Left lung (tissue), 10 donors: ENCODE measurements around the gene CCDC157. TPM values are rescaled to one million over a fixed set of nuclear protein-coding genes. Genes with fewer than 3 reads are reported as not detected.

ENCODE experiments used
- ATAC-seq: fragments of 200-7000 bp; cut with Tn5 transposase; one replicate; pipeline ENCODE4 v1.9.1; 2020; ENCODE audit warnings: moderate library complexity
- DNase-seq, 4 donors: peaks; one replicate each; pipeline ENCODE4 v3.0.0-alpha.2; 2013 to 2020
- H3K27ac ChIP-seq, 2 donors: fragments of 200-600 bp; sonication (generic) in 1 of 2; one replicate each; pipeline versions ENCODE4 v1.5.0 to v1.8.0; 2020 to 2021
- H3K27me3 ChIP-seq, 2 donors: fragments of 200-600 bp; sonication (generic) in 1 of 2; one replicate each; pipeline versions ENCODE4 v1.5.0 to v1.8.0; 2020 to 2021
- H3K36me3 ChIP-seq, 2 donors: fragments of 200-600 bp; sonication (generic) in 1 of 2; one replicate each; pipeline versions ENCODE4 v1.5.0 to v1.8.0; 2020 to 2021
- H3K4me1 ChIP-seq, 2 donors: fragments of 200-600 bp; one replicate each; pipeline ENCODE4 v1.8.0; 2021
- H3K4me3 ChIP-seq, 2 donors: fragments of 200-600 bp; sonication (generic) in 1 of 2; one replicate each; pipeline versions ENCODE4 v1.5.0 to v1.8.0; 2020 to 2021; ENCODE audit warnings: mild to moderate bottlenecking in 1 of 2
- H3K9me3 ChIP-seq, 2 donors: fragments of 200-600 bp; sonication (generic) in 1 of 2; one replicate each; pipeline versions ENCODE4 v1.5.0 to v1.8.0; 2020 to 2021
- CTCF ChIP-seq, 2 donors: fragments of 200-600 bp; sonication (generic) in 1 of 2; IDR thresholded peaks; one replicate each; pipeline versions ENCODE4 v1.5.0 to v1.8.0; 2021; ENCODE audit warnings: antibody characterized with exemption in 2 of 2
- intact Hi-C, 2 donors: fragments of 100-400 bp; cut with DNase I; formaldehyde crosslinking; loops; one replicate each; pipeline versions ENCODE4 v1.11.2 to v1.14.2; 2022
- polyA plus RNA-seq, 6 donors: library from polyadenylated mRNA; unstranded; fragments of 120-200 nt; gene quantifications; one replicate each; pipeline ENCODE4 v1.2.1, GENCODE V29; 2013; ENCODE audit not compliant: insufficient read length in 6 of 6
- total RNA-seq, 2 donors: library from RNA; stranded (reverse); fragmentation: NEBNext Ultra II Directional; extraction: Animal tissue kit (Norgen Biotek cat#: 25700); gene quantifications; one replicate each; pipeline ENCODE4 v1.2.1, GENCODE V29; 2021
- donor health status: DM: no; HTN: yes; CAD: no.
- donor health status: DM: no; HTN: no; CAD: no.

Gene CCDC157
- total and polyA plus RNA-seq, 8 donors = 2.8 to 8.1 (median 4.2) TPM

GRCh38 chr22:30405731-30406130, 48.9 kb downstream of the CCDC157 start:
- H3K4me1 ChIP-seq = no peaks in the 10 kb centered on the region
- no peak overlapping the region for H3K27ac ChIP-seq
- no peak overlapping the region for H3K4me3 ChIP-seq
- intact Hi-C loops = no loop called here
- ATAC-seq (no peak), DNase-seq (no peak)
- H3K36me3 ChIP-seq = peaks cover 0 to 5% of the 10 kb centered on the region in 2 donors
- no peaks in the 10 kb centered on the region for H3K9me3 ChIP-seq
- H3K27me3 ChIP-seq = no peaks in the 10 kb centered on the region
- TF ChIP-seq CTCF (IDR thresholded peaks at IDR 0.05) = no peak

- TF ChIP-seq CTCF (IDR thresholded peaks at IDR 0.05) = no peak
- intact Hi-C loops = no loop called here
- peaks cover 0 to 11% of the 10 kb centered on the region in 2 donors for H3K36me3 ChIP-seq
- no peaks in the 10 kb centered on the region for H3K4me1 ChIP-seq
- ATAC-seq (no peak), DNase-seq (no peak)
- H3K27ac ChIP-seq = no peak overlapping the region
- no peak overlapping the region for H3K4me3 ChIP-seq
- no peaks in the 10 kb centered on the region for H3K9me3 ChIP-seq
- no peaks in the 10 kb centered on the region for H3K27me3 ChIP-seq
These were observed 49.6 kb downstream of the CCDC157 start for GRCh38 chr22:30406400-30406799.

- intact Hi-C loops = no loop called here
- H3K27me3 ChIP-seq = no peaks in the 10 kb centered on the region
- H3K4me1 ChIP-seq = no peaks in the 10 kb centered on the region
- H3K36me3 ChIP-seq = peaks cover 0 to 11% of the 10 kb centered on the region in 2 donors
- DNase-seq (no peak), ATAC-seq (peak; percentile 47)
- no peaks in the 10 kb centered on the region for H3K9me3 ChIP-seq
- no peak overlapping the region for H3K27ac ChIP-seq
- no peak overlapping the region for H3K4me3 ChIP-seq
- TF ChIP-seq CTCF (IDR thresholded peaks at IDR 0.05) = no peak
These were observed 51.7 kb downstream of the CCDC157 start for GRCh38 chr22:30408388-30409102.

GRCh38 chr22:30411780-30412179, 55.0 kb downstream of the CCDC157 start:
- Histone ChIP-seq H3K27ac (no peak overlapping the region), H3K9me3 (no peaks in the 10 kb centered on the region), H3K4me3 (no peak overlapping the region), H3K4me1 (no peaks in the 10 kb centered on the region), H3K36me3 (peaks cover 0 to 29% of the 10 kb centered on the region in 2 donors), H3K27me3 (no peaks in the 10 kb centered on the region)
- ATAC-seq (no peak), DNase-seq (no peak)
- no peak for TF ChIP-seq CTCF (IDR thresholded peaks at IDR 0.05)
- intact Hi-C loops = no loop called here

GRCh38 chr22:30413001-30413400, 56.2 kb downstream of the CCDC157 start:
- Histone ChIP-seq H3K36me3 (peaks cover 0 to 40% of the 10 kb centered on the region in 2 donors), H3K27me3 (no peaks in the 10 kb centered on the region), H3K27ac (no peak overlapping the region), H3K4me1 (no peaks in the 10 kb centered on the region), H3K4me3 (no peak overlapping the region), H3K9me3 (no peaks in the 10 kb centered on the region)
- ATAC-seq (no peak), DNase-seq (no peak)
- TF ChIP-seq CTCF (IDR thresholded peaks at IDR 0.05) = no peak
- intact Hi-C loops = no loop called here
